ENCODE results near the gene PGK1. TPM values are rescaled to one million over a fixed set of nuclear protein-coding genes. Genes with fewer than 3 reads are reported as not detected.
A peak's percentile ranks its signal among the peaks of the same experiment; 100 is the strongest.

The PGK1 gene
- total RNA-seq, 2 donors from 2014 or later = 277 to 296 TPM

- H3K4me1 ChIP-seq (ENCODE audit: control insufficient read depth, insufficient read depth, low read length) = peaks cover 2% of the 10 kb centered on the region
- no peaks in the 10 kb centered on the region for H3K27me3 ChIP-seq (ENCODE audit: control insufficient read depth, insufficient read depth, low read length, poor library complexity, severe bottlenecking)
- H3K27ac ChIP-seq (ENCODE audit: low read depth, low read length) = peak overlapping the region; percentile 66
- no peak for TF ChIP-seq CTCF (conservative IDR thresholded peaks at IDR 0.05)
- H3K4me3 Mint-ChIP-seq = peak overlapping the region; percentile 89
- 0% methylated on average over 1 to 21 of the region's 27 CpGs for WGBS, 2 experiments (ENCODE audit: insufficient coverage in 1 of 2, insufficient read length in 1 of 2)
- peaks cover 4% of the 10 kb centered on the region for H3K36me3 Mint-ChIP-seq (ENCODE audit: low read depth)
- peaks cover 61% of the 10 kb centered on the region for H3K9me3 Mint-ChIP-seq
- peak overlapping the region; percentile 95 for H3K4me3 ChIP-seq (ENCODE audit: low read length)
- no peaks in the 10 kb centered on the region for H3K27me3 Mint-ChIP-seq (ENCODE audit: insufficient read depth)
- H3K27ac Mint-ChIP-seq = peak overlapping the region; percentile 95
- H3K9me3 ChIP-seq (ENCODE audit: control insufficient read depth, low read length) = no peaks in the 10 kb centered on the region
- H3K9ac ChIP-seq (ENCODE audit: extremely low read depth, low read length, poor library complexity, severe bottlenecking) = peak overlapping the region; percentile 89
- H3K4me1 Mint-ChIP-seq = peaks cover 9% of the 10 kb centered on the region
- DNase-seq = peak; percentile 49
- H3K36me3 ChIP-seq (ENCODE audit: control insufficient read depth, insufficient read depth, low read length) = peaks cover 4% of the 10 kb centered on the region
Observed at GRCh38 chrX:78104447-78105176, 564 bp downstream of the PGK1 start.

GRCh38 chrX:78105944-78106650, 2.0 kb downstream of the PGK1 start:
- H3K4me3 ChIP-seq (ENCODE audit: low read length) = peak overlapping the region; percentile 95
- no peak for TF ChIP-seq CTCF (conservative IDR thresholded peaks at IDR 0.05)
- H3K4me1 ChIP-seq (ENCODE audit: control insufficient read depth, insufficient read depth, low read length) = peaks cover 2% of the 10 kb centered on the region
- H3K9ac ChIP-seq (ENCODE audit: extremely low read depth, low read length, poor library complexity, severe bottlenecking) = no peak overlapping the region
- peaks cover 9% of the 10 kb centered on the region for H3K4me1 Mint-ChIP-seq
- no peaks in the 10 kb centered on the region for H3K27me3 Mint-ChIP-seq (ENCODE audit: insufficient read depth)
- 84 to 100% methylated on average over 2 to 10 of the region's 11 CpGs for WGBS, 2 experiments (ENCODE audit: insufficient coverage in 1 of 2, insufficient read length in 1 of 2)
- H3K27ac Mint-ChIP-seq = no peak overlapping the region
- H3K36me3 Mint-ChIP-seq (ENCODE audit: low read depth) = peaks cover 9% of the 10 kb centered on the region
- peaks cover 9% of the 10 kb centered on the region for H3K36me3 ChIP-seq (ENCODE audit: control insufficient read depth, insufficient read depth, low read length)
- DNase-seq = no peak
- H3K9me3 Mint-ChIP-seq = peaks cover 53% of the 10 kb centered on the region
- no peaks in the 10 kb centered on the region for H3K27me3 ChIP-seq (ENCODE audit: control insufficient read depth, insufficient read depth, low read length, poor library complexity, severe bottlenecking)
- no peak overlapping the region for H3K27ac ChIP-seq (ENCODE audit: low read depth, low read length)
- H3K4me3 Mint-ChIP-seq = peak overlapping the region; percentile 89
- no peaks in the 10 kb centered on the region for H3K9me3 ChIP-seq (ENCODE audit: control insufficient read depth, low read length)

DNA sequence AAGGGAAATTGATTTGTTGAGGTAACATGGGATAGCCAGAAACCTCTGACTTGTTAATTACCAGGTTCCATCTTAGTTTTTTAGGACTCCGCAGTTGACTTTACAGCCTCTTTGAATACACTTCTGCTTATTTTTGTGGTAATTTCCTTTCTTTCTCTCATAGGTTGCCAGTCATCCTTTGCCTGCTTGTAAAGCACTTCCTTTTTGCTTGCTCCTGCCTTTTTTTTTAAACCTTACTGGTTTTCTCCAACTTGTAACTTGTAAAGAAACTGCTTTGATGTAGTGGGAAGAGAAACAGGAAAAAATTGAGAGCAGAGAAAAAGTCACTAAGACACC, 2.6 kb downstream of the PGK1 start:
- Mint-ChIP-seq H3K27ac (no peak overlapping the region), H3K9me3 (peaks cover 55% of the 10 kb centered on the region), H3K36me3 (ENCODE audit: low read depth) (peaks cover 14% of the 10 kb centered on the region), H3K4me3 (peak overlapping the region; percentile 89), H3K4me1 (peaks cover 9% of the 10 kb centered on the region), H3K27me3 (ENCODE audit: insufficient read depth) (no peaks in the 10 kb centered on the region)
- no peak for DNase-seq
- WGBS, 2 experiments (ENCODE audit: insufficient coverage in 1 of 2, insufficient read length in 1 of 2) = 92% methylated on average over 1 of the region's 1 CpG; no CpG with 5 or more reads in 1 of the 2 experiments
- TF ChIP-seq CTCF (conservative IDR thresholded peaks at IDR 0.05) = no peak
- Histone ChIP-seq H3K9me3 (ENCODE audit: control insufficient read depth, low read length) (no peaks in the 10 kb centered on the region), H3K27me3 (ENCODE audit: control insufficient read depth, insufficient read depth, low read length, poor library complexity, severe bottlenecking) (no peaks in the 10 kb centered on the region), H3K9ac (ENCODE audit: extremely low read depth, low read length, poor library complexity, severe bottlenecking) (no peak overlapping the region), H3K36me3 (ENCODE audit: control insufficient read depth, insufficient read depth, low read length) (peaks cover 14% of the 10 kb centered on the region), H3K4me1 (ENCODE audit: control insufficient read depth, insufficient read depth, low read length) (peaks cover 2% of the 10 kb centered on the region), H3K4me3 (ENCODE audit: low read length) (peak overlapping the region; percentile 95), H3K27ac (ENCODE audit: low read depth, low read length) (no peak overlapping the region)
